HG02970 (cell line): ENCODE measurements around the gene NLRP6.
"Not testable (repeated sequence)": the region's sequence is repeated elsewhere in the genome, so short reads cannot be mapped to it uniquely, and the experiment has no call there.

Experiments
- ATAC-seq: cut with Tn5 transposase; IDR thresholded peaks from one replicate; pipeline ENCODE4 v1.9.1; 2021; ENCODE audit warnings: mild to moderate bottlenecking, moderate library complexity, moderate number of reproducible peaks; ENCODE audit not compliant: unreplicated experiment, low FRiP score

NLRP6 gene

GRCh38 chr11:333616-334263 lies 55.5 kb downstream of the NLRP6 start:
- not testable (repeated sequence) for ATAC-seq

DNA sequence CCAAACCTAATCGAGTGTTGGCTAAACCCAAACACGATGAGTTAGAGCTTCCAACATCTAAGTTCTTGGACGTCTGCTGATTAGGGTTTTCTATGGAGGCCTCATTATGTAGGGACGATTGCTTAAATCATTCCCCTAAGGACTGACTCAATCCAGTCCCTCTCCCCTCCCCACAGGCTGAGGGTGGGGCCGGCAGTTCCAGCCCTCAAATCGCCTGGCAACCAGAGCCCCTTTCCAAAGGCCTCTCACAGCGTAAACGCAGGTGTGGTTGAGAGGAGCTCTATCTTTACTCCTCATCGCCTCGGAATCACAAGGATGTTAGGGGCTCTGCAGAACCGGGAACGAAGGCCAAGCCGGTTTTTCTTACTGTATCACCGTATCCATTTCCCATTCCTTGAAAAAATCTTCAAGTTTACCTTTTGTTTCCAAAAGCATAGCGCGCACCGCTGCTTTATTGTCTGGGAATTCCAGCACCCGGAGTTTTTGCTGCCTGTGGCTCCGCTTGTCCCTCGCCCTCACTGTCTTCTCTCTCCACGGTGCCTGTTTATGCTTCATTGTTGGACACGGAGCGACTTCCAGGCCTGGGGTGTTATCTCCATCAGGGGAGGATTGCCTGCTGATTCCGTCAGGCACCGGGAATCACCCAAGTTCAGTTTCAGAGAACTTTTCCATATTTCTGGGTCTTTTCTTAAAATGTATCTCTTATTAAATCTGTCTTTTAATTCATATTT lies 56.2 kb downstream of the NLRP6 start:
- no peak for ATAC-seq
